ENCODE data around the gene SETD7. TPM values are rescaled to one million over a fixed set of nuclear protein-coding genes. Genes with fewer than 3 reads are reported as not detected.

Gene SETD7
- total RNA-seq, 2 experiments from 2014 or later, result 10.8 to 13.8 TPM

DNA sequence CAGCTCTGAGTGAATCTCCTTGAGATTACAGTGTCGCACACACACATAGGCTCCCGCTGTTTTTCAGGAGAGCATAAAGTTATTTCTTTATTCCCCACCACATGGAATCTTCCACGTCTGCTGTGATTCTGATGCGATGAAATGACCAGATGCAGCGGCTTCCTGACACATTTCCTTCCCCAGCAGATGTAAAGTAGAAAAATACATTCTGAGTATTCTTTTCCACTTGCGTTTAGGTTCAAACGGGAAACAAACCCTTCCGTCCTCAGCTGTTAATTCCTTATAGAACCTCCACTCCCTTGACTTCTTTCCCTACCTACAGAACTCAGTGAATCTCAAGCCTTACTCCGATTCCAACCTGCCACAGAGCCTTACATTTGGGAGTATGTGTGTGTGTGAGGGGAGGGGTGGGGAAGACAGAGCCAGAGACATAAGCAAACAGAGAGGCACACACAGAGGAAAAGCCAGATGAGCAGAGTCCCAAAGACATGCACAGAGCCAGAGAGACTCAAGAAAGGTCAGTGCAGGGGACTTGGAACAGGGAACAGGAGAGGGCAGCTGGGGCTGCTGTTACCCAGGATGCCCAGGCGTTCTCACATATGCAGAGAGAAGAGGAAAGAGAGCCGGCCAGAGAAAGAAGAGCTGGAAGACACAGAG is 47.3 kb downstream of the SETD7 start:
- H3K27ac Mint-ChIP-seq, result peak overlapping the region; percentile 5
- no peak overlapping the region for H3K4me3 Mint-ChIP-seq
- no peaks in the 10 kb centered on the region for H3K27me3 Mint-ChIP-seq
- ATAC-seq (no peak), DNase-seq (no peak)
- peaks cover 2% of the 10 kb centered on the region for H3K4me1 Mint-ChIP-seq
- H3K9me3 Mint-ChIP-seq (ENCODE audit: low read depth), result no peaks in the 10 kb centered on the region
- CTCF ChIA-PET, result interaction anchor here (1.8 kb wide), 1 partner anchor 11 kb away, joined by 5 read pairs; no protein-coding TSS in a partner anchor
- H3K36me3 Mint-ChIP-seq, result peaks cover 42% of the 10 kb centered on the region

DNA sequence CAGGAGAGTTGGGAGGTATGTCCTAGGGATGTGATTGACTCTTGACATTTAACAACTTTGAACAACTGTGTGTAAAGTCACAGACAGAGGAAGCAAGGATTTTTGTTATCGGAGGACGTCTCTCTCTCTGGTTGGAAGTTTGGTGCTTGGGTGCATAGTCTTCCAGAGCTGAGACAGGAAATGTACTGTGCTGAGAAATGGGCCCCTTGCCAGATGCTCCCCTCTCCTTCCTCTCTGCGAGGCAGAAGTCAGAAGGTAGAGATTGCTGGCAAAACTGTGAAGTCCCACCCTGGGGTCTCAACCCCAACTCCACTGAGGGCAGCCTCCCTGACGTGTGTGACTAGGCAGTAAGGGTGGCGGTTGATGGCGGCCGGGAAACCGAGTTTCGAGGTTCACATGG is 49.2 kb downstream of the SETD7 start:
- Mint-ChIP-seq H3K27ac (no peak overlapping the region), H3K9me3 (ENCODE audit: low read depth) (no peaks in the 10 kb centered on the region), H3K27me3 (no peaks in the 10 kb centered on the region), H3K4me1 (peaks cover 4% of the 10 kb centered on the region), H3K4me3 (no peak overlapping the region), H3K36me3 (peaks cover 34% of the 10 kb centered on the region)
- DNase-seq, result no peak
- CTCF ChIA-PET, result no interaction called here
- ATAC-seq, result no peak

DNA sequence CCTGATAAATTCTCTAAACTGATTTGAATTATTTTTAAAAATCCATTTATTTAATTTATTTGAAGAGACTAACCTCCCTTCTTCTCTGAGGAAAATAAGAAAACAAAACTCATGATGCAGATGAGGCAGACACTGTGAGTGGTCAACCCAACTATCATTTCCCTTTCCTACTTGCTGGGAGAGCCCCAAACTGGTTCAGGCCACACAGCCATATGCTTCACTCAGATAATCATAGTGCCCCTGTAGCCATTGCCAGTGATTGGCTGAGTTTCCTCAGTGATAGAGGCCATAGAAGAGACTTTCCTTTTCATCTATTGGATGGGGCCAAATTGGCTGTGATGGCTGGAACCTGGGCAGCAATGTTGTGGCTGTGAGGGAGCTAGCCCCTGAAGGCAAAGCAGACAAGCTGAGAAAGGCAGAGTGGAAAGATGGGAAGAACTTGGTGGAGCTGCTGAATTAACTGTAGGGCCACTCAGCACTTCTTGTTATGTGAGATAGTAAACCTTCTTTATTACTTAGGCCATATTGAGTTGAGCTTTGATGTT is 52.3 kb downstream of the SETD7 start:
- CTCF ChIA-PET, result interaction anchor here (1.0 to 1.2 kb wide), 3 partner anchors 10 to 185 kb away, joined by 3 read pairs; no protein-coding TSS in a partner anchor
- H3K9me3 Mint-ChIP-seq (ENCODE audit: low read depth), result no peaks in the 10 kb centered on the region
- H3K4me1 Mint-ChIP-seq, result peaks cover 4% of the 10 kb centered on the region
- H3K27ac Mint-ChIP-seq, result no peak overlapping the region
- H3K36me3 Mint-ChIP-seq, result peaks cover 13% of the 10 kb centered on the region
- DNase-seq (no peak), ATAC-seq (no peak)
- no peaks in the 10 kb centered on the region for H3K27me3 Mint-ChIP-seq
- H3K4me3 Mint-ChIP-seq, result no peak overlapping the region

DNA sequence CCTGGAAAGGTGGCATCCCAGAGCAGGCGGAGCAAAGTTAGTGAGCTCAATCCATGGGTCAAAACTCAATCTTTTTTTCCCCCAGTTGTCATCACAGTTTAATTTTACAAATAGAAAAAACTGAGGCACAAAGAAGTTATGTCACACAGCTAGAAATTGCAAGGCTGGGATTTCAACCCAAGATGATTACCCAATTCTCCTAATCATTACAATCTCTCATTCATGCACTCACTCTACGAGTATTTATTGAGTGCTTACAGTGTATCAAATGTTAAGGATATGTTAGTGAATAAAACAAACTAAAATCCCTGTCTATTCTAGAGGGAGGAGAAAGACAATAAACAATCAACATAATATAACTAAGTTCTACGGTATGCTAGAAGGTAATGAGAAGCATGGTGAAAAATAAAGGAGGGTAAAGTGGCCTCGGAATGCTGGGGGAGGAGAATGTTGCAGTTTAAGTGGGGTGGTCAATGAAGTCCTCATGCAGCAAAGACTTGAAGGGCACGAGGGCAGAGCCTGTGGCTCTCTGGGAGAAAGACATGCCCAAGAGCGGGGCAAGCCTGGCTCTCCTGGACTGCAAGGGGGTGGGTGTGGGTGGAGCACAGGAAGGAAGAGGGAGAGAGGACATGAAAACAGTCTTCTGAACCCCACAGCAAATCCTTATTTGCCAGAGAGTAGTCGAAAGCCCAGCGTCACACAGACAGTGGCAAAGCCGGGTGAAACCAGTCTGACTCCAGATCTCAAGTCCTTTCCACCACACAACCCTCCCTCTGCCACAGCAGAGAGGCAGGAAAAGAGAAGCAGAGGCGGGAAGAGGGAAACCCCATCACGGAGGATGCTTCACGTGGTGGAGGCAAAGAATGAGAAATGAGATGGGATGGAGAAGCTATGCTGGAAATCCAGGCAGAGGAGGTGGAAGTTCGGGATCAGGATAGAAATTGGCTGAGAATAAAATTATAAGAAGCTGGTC is 53.8 kb downstream of the SETD7 start:
- Mint-ChIP-seq H3K4me1 (peaks cover 14% of the 10 kb centered on the region), H3K4me3 (no peak overlapping the region), H3K27me3 (no peaks in the 10 kb centered on the region), H3K36me3 (peaks cover 13% of the 10 kb centered on the region), H3K9me3 (ENCODE audit: low read depth) (no peaks in the 10 kb centered on the region), H3K27ac (no peak overlapping the region)
- CTCF ChIA-PET, result interaction anchor here (1.2 to 1.8 kb wide), 3 partner anchors 86 to 472 kb away, joined by 3 to 6 read pairs (median 3); no protein-coding TSS in a partner anchor
- DNase-seq (no peak), ATAC-seq (no peak)

DNA sequence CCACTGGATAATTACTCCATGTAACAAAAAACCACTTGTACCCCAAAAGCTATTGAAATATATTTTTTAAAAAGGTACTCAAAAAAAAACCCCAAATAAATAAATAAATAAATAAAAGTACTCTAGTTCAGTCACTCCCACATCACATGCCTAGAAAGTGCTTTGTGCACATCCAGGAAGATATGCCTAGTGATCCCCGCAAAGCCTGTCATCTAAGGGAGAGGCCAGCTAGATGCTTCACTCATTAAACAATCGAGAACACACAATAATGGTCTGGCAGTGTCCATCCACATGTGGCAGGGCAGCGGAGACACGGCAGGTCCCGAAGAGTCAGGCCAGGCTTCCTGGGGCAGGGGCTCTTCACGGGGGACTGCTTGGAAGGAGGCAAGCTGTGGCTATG is 54.5 kb downstream of the SETD7 start:
- H3K27me3 Mint-ChIP-seq, result no peaks in the 10 kb centered on the region
- CTCF ChIA-PET, result interaction anchor here (1.3 to 1.8 kb wide), 2 partner anchors 85 to 471 kb away, joined by 3 to 6 read pairs; no protein-coding TSS in a partner anchor
- peaks cover 10% of the 10 kb centered on the region for H3K36me3 Mint-ChIP-seq
- ATAC-seq (no peak), DNase-seq (no peak)
- peaks cover 14% of the 10 kb centered on the region for H3K4me1 Mint-ChIP-seq
- H3K27ac Mint-ChIP-seq, result no peak overlapping the region
- H3K9me3 Mint-ChIP-seq (ENCODE audit: low read depth), result no peaks in the 10 kb centered on the region
- no peak overlapping the region for H3K4me3 Mint-ChIP-seq

DNA sequence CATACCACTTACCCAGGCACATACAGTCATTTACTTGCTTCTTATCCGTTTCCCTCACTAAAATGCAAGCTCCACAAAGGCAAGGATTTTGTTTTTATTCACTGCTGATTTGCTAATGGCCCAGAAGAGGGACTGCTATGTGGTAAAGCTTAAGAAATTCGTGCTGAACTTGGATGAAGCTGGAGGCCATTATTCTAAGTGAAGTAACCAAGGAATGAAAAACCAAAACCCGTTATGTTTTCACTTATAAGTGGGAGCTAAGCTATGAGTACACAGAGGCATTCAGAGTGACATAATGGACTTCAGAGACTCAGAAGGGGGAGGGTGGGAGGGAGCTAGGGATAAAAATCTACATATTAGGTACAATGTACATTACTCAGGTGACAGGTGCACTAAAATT is 54.9 kb downstream of the SETD7 start:
- DNase-seq (no peak), ATAC-seq (no peak)
- Mint-ChIP-seq H3K27ac (no peak overlapping the region), H3K36me3 (peaks cover 9% of the 10 kb centered on the region), H3K4me1 (peaks cover 14% of the 10 kb centered on the region), H3K4me3 (no peak overlapping the region), H3K27me3 (no peaks in the 10 kb centered on the region), H3K9me3 (ENCODE audit: low read depth) (no peaks in the 10 kb centered on the region)
- CTCF ChIA-PET, result interaction anchor here (1.3 kb wide), 1 partner anchor 471 kb away, joined by 3 read pairs; no protein-coding TSS in a partner anchor

DNA sequence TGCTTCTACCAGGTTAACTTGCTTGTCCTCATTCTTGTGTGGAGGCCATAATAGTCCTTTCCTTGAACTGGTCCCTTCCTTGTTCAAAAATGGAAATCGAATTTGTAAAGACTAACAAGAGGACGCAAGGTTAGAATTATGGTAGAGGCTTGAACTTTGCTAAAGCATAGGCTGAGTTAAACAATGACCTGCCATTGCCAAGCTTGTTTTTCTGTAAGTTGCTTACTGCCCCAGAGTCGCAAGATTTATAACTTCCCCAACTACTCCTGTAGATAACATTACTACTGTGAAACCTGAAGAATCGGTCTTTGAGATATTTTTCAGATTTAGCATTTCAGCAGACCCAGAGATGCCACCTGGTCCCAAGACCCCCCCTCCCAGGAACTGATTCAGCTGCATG is 56.8 kb downstream of the SETD7 start:
- Mint-ChIP-seq H3K27ac (no peak overlapping the region), H3K27me3 (no peaks in the 10 kb centered on the region), H3K4me1 (peaks cover 12% of the 10 kb centered on the region), H3K9me3 (ENCODE audit: low read depth) (no peaks in the 10 kb centered on the region), H3K36me3 (peaks cover 3% of the 10 kb centered on the region), H3K4me3 (no peak overlapping the region)
- DNase-seq, result no peak
- no peak for ATAC-seq
- CTCF ChIA-PET, result interaction anchor here (2.2 to 2.6 kb wide), 2 partner anchors 11 to 31 kb away, joined by 8 to 22 read pairs; no protein-coding TSS in a partner anchor

DNA sequence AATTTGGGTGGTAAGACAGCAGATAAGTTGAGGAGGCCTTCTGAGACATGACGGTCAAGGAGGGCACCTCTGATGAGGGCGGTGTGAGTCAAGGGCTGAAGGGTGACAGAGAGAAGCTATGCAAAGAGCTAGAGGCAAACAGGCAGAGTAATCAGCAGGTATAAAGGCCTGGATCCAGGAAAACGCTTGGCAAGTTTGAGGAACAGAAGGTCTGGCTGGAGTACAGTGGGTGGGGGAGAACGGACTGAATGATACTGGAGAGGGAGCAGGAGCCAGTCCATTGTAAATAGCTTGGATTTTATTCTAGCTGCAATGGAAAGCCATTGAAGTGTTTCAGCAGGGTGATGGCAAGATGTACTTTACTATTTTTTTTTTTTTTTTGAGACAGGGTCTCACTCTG is 62.8 kb downstream of the SETD7 start:
- CTCF ChIA-PET, result interaction anchor here (1.0 kb wide), 1 partner anchor 11 kb away, joined by 3 read pairs; no protein-coding TSS in a partner anchor
- no peak for ATAC-seq

DNA sequence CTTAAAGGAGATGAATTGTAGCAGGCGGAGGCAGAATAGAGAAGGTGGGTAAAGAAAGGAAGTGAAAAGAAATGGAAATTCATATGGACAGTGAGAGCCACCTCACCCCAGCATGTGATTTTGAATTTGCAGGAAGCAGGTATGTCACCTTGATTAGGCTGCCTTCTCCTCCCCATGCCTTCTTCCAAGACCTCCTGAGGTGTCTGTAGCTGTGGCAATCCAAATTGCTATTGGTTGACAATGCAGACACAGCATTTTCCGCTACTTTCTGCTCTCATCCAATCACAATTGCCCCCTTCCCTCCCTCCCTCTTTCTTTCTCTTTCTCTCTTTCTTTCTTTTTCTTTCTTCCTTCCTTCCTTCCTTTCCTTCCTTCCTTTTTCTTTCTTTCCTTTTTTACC is 63.6 kb downstream of the SETD7 start:
- CTCF ChIA-PET, result no interaction called here
- Mint-ChIP-seq H3K4me1 (no peaks in the 10 kb centered on the region), H3K4me3 (no peak overlapping the region), H3K36me3 (peaks cover 1% of the 10 kb centered on the region), H3K27me3 (no peaks in the 10 kb centered on the region), H3K9me3 (ENCODE audit: low read depth) (no peaks in the 10 kb centered on the region), H3K27ac (no peak overlapping the region)
- no peak for DNase-seq
- no peak for ATAC-seq

More for the DNA sequence above, 62.8 kb downstream of the SETD7 start:
- H3K36me3 Mint-ChIP-seq, result peaks cover 1% of the 10 kb centered on the region
- H3K9me3 Mint-ChIP-seq (ENCODE audit: low read depth), result no peaks in the 10 kb centered on the region
- no peak overlapping the region for H3K4me3 Mint-ChIP-seq
- no peak overlapping the region for H3K27ac Mint-ChIP-seq
- no peak for DNase-seq
- peaks cover 5% of the 10 kb centered on the region for H3K4me1 Mint-ChIP-seq
- H3K27me3 Mint-ChIP-seq, result no peaks in the 10 kb centered on the region

DNA sequence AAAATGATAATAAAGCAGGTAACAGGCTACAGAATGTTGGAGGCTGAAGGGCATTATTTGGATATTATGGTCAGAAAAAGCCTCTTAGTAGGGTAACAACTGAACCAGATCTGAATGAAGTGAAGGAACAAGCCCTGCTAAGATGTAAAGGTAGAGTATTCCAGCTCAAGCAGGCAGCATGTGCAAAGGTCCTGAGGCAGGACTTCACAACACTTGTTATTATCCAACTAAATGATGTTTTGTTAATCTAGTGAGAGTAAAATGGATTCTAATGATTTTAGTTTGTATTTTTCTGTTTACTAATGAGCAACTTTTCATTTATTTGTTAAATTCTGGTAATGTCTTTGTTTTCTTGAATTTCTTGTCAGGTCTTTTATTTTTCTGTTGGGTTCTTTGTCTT is 66.4 kb downstream of the SETD7 start:
- no peak overlapping the region for H3K27ac Mint-ChIP-seq
- H3K4me1 Mint-ChIP-seq, result no peaks in the 10 kb centered on the region
- H3K9me3 Mint-ChIP-seq (ENCODE audit: low read depth), result no peaks in the 10 kb centered on the region
- ATAC-seq (no peak), DNase-seq (no peak)
- H3K4me3 Mint-ChIP-seq, result no peak overlapping the region
- CTCF ChIA-PET, result no interaction called here
- no peaks in the 10 kb centered on the region for H3K27me3 Mint-ChIP-seq
- peaks cover 1% of the 10 kb centered on the region for H3K36me3 Mint-ChIP-seq

DNA sequence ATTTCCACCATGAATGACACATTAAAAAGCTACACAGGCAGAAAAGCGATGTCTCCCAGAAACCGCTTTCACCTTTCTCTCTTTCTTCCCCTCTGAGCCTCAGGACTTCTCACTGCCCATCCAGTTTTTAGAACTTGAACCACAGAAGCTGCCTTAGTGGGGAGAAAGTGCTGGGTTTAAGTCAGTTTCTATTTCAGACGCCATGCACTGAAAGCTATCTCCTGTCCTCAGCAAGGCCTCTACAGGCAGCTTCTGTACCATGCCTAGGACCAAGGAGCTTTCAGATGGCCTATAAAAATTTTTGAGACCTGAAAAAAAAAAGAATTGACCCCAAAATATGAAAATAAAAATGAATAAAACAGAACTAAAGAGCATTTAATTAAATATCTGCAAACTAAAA is 67.6 kb downstream of the SETD7 start:
- Mint-ChIP-seq H3K36me3 (peaks cover 1% of the 10 kb centered on the region), H3K9me3 (ENCODE audit: low read depth) (no peaks in the 10 kb centered on the region), H3K4me1 (no peaks in the 10 kb centered on the region), H3K27me3 (no peaks in the 10 kb centered on the region), H3K27ac (no peak overlapping the region), H3K4me3 (no peak overlapping the region)
- CTCF ChIA-PET, result interaction anchor here (2.8 kb wide), 1 partner anchor 9 kb away, joined by 11 read pairs; no protein-coding TSS in a partner anchor
- no peak for DNase-seq
- no peak for ATAC-seq

DNA sequence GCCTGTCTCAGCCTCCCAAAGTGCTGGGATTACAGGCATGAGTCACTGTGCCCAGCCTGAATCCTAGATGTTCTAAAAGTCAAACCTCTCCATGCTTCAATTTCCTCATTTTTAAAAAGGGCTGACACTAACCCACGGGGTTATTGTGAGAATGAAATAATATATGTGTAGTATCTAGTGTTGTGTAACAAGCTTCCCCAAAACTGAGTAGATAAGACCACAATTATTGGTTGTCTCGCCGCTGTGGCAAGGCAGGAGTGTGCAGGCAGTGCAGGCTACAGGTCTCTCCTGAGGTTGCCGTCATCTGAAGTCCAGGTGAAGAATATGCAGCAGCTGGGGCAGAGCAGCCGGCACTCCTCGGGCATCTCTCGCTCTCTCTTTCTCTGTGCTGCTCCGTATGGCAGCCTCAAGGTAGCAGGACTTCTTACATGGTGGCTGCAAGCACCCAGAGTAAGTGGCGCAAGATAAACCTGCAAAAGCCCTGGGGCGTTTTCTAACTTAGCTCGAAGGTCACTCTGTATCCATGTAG is 71.2 kb downstream of the SETD7 start:
- H3K9me3 Mint-ChIP-seq (ENCODE audit: low read depth), result no peaks in the 10 kb centered on the region
- H3K27me3 Mint-ChIP-seq, result no peaks in the 10 kb centered on the region
- no peaks in the 10 kb centered on the region for H3K36me3 Mint-ChIP-seq
- CTCF ChIA-PET, result interaction anchor here (0.8 kb wide), 1 partner anchor 9 kb away, joined by 3 read pairs; no protein-coding TSS in a partner anchor
- DNase-seq, result no peak
- H3K4me3 Mint-ChIP-seq, result no peak overlapping the region
- ATAC-seq, result no peak
- no peaks in the 10 kb centered on the region for H3K4me1 Mint-ChIP-seq
- no peak overlapping the region for H3K27ac Mint-ChIP-seq

DNA sequence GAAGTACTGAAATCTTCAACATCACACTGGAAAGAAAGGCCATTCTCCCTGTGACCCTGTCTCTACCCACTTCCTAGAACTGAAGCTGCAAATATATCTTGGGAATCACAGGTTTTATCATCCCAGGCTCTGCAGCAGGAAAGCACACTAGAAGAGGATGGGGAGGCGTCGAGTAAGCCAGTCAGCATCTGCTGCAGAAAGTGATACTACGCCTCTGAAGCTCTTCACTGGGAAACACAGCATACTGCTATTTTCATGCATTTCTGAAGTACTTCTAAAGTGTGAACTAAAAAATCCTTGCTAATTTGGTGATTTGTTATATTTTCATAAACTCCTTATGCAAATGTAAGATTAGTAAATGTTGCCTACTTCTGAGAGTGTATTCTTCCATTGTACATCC is 73.0 kb downstream of the SETD7 start:
- no peaks in the 10 kb centered on the region for H3K4me1 Mint-ChIP-seq
- H3K4me3 Mint-ChIP-seq, result no peak overlapping the region
- H3K27ac Mint-ChIP-seq, result no peak overlapping the region
- no peak for ATAC-seq
- no peak for DNase-seq
- no peaks in the 10 kb centered on the region for H3K9me3 Mint-ChIP-seq (ENCODE audit: low read depth)
- CTCF ChIA-PET, result no interaction called here
- H3K27me3 Mint-ChIP-seq, result no peaks in the 10 kb centered on the region
- H3K36me3 Mint-ChIP-seq, result no peaks in the 10 kb centered on the region
